ENCODE measurements around the gene POFUT1. TPM values are rescaled to one million over a fixed set of nuclear protein-coding genes. Genes with fewer than 3 reads are reported as not detected.
"Not testable (repeated sequence)": the region's sequence is repeated elsewhere in the genome, so short reads cannot be mapped to it uniquely, and the experiment has no call there.

POFUT1 gene
- total RNA-seq, 3 donors from 2014 or later: 85.6 to 113 (median 95.7) TPM

GRCh38 chr20:32193996-32194395 lies 13.7 kb upstream of the POFUT1 start:
- no peaks in the 10 kb centered on the region for H3K27me3 Mint-ChIP-seq (ENCODE audit: low read depth)
- ATAC-seq: no peak
- no peak overlapping the region for H3K4me3 Mint-ChIP-seq
- H3K9me3 Mint-ChIP-seq: no peaks in the 10 kb centered on the region
- peaks cover 39% of the 10 kb centered on the region for H3K4me1 Mint-ChIP-seq (ENCODE audit: low read depth)
- H3K36me3 Mint-ChIP-seq (ENCODE audit: insufficient read depth): peaks cover 43% of the 10 kb centered on the region
- no peak for DNase-seq

- ATAC-seq: no peak
- H3K4me1 Mint-ChIP-seq (ENCODE audit: low read depth): peaks cover 36% of the 10 kb centered on the region
- H3K9me3 Mint-ChIP-seq: no peaks in the 10 kb centered on the region
- no peak for DNase-seq
- no peaks in the 10 kb centered on the region for H3K27me3 Mint-ChIP-seq (ENCODE audit: low read depth)
- H3K36me3 Mint-ChIP-seq (ENCODE audit: insufficient read depth): peaks cover 50% of the 10 kb centered on the region
- H3K4me3 Mint-ChIP-seq: peak overlapping the region; percentile 13
These were observed 12.1 kb upstream of the POFUT1 start for GRCh38 chr20:32195581-32195980.

GRCh38 chr20:32196613-32197012 lies 11.1 kb upstream of the POFUT1 start:
- H3K9me3 Mint-ChIP-seq; H3K27me3 Mint-ChIP-seq (ENCODE audit: low read depth); DNase-seq; H3K4me3 Mint-ChIP-seq; ATAC-seq: not testable (repeated sequence)
- Mint-ChIP-seq H3K36me3 (ENCODE audit: insufficient read depth) (peaks cover 56% of the 10 kb centered on the region), H3K4me1 (ENCODE audit: low read depth) (peaks cover 36% of the 10 kb centered on the region)

- Mint-ChIP-seq H3K36me3 (ENCODE audit: insufficient read depth) (peaks cover 60% of the 10 kb centered on the region), H3K4me1 (ENCODE audit: low read depth) (peaks cover 37% of the 10 kb centered on the region)
- DNase-seq: not testable (repeated sequence)
These were observed 10.5 kb upstream of the POFUT1 start for GRCh38 chr20:32197136-32197535.

GRCh38 chr20:32199006-32199405 lies 8.7 kb upstream of the POFUT1 start:
- Mint-ChIP-seq H3K27me3 (ENCODE audit: low read depth) (no peaks in the 10 kb centered on the region), H3K4me1 (ENCODE audit: low read depth) (peaks cover 50% of the 10 kb centered on the region), H3K9me3 (no peaks in the 10 kb centered on the region), H3K36me3 (ENCODE audit: insufficient read depth) (peaks cover 66% of the 10 kb centered on the region), H3K4me3 (peak overlapping the region; percentile 1)
- no peak for ATAC-seq
- no peak for DNase-seq

More at GRCh38 chr20:32197136-32197535, 10.5 kb upstream of the POFUT1 start:
- H3K9me3 Mint-ChIP-seq; H3K27me3 Mint-ChIP-seq (ENCODE audit: low read depth); ATAC-seq; H3K4me3 Mint-ChIP-seq: not testable (repeated sequence)

GRCh38 chr20:32201296-32201976 lies 6.2 kb upstream of the POFUT1 start:
- H3K4me3 Mint-ChIP-seq: peak overlapping the region; percentile 99
- peaks cover 60% of the 10 kb centered on the region for H3K4me1 Mint-ChIP-seq (ENCODE audit: low read depth)
- ATAC-seq (no peak), DNase-seq (no peak)
- peaks cover 68% of the 10 kb centered on the region for H3K36me3 Mint-ChIP-seq (ENCODE audit: insufficient read depth)
- no peaks in the 10 kb centered on the region for H3K9me3 Mint-ChIP-seq
- no peaks in the 10 kb centered on the region for H3K27me3 Mint-ChIP-seq (ENCODE audit: low read depth)

GRCh38 chr20:32201977-32202363 lies 5.7 kb upstream of the POFUT1 start:
- H3K36me3 Mint-ChIP-seq (ENCODE audit: insufficient read depth): peaks cover 72% of the 10 kb centered on the region
- H3K27me3 Mint-ChIP-seq (ENCODE audit: low read depth): no peaks in the 10 kb centered on the region
- H3K4me1 Mint-ChIP-seq (ENCODE audit: low read depth): peaks cover 66% of the 10 kb centered on the region
- ATAC-seq (no peak), DNase-seq (no peak)
- H3K4me3 Mint-ChIP-seq: peak overlapping the region; percentile 99
- no peaks in the 10 kb centered on the region for H3K9me3 Mint-ChIP-seq

GRCh38 chr20:32203356-32204204 lies 4.1 kb upstream of the POFUT1 start:
- Mint-ChIP-seq H3K4me1 (ENCODE audit: low read depth) (peaks cover 63% of the 10 kb centered on the region), H3K36me3 (ENCODE audit: insufficient read depth) (peaks cover 63% of the 10 kb centered on the region), H3K27me3 (ENCODE audit: low read depth) (no peaks in the 10 kb centered on the region), H3K9me3 (no peaks in the 10 kb centered on the region), H3K4me3 (peak overlapping the region; percentile 99)
- ATAC-seq (peak; percentile 57 to 62), DNase-seq (no peak)

- peak; percentile 64 to 67 for ATAC-seq
- Mint-ChIP-seq H3K9me3 (no peaks in the 10 kb centered on the region), H3K27me3 (ENCODE audit: low read depth) (no peaks in the 10 kb centered on the region), H3K36me3 (ENCODE audit: insufficient read depth) (peaks cover 60% of the 10 kb centered on the region), H3K4me1 (ENCODE audit: low read depth) (peaks cover 62% of the 10 kb centered on the region), H3K4me3 (peak overlapping the region; percentile 99)
- peak; percentile 45 for DNase-seq
These were observed 3.2 kb upstream of the POFUT1 start for GRCh38 chr20:32204205-32205109.

- H3K4me1 Mint-ChIP-seq (ENCODE audit: low read depth): peaks cover 70% of the 10 kb centered on the region
- DNase-seq: no peak
- no peaks in the 10 kb centered on the region for H3K9me3 Mint-ChIP-seq
- peaks cover 61% of the 10 kb centered on the region for H3K36me3 Mint-ChIP-seq (ENCODE audit: insufficient read depth)
- H3K27me3 Mint-ChIP-seq (ENCODE audit: low read depth): no peaks in the 10 kb centered on the region
- no peak for ATAC-seq
- H3K4me3 Mint-ChIP-seq: peak overlapping the region; percentile 99
These were observed 2.4 kb upstream of the POFUT1 start for GRCh38 chr20:32205110-32205842.

- no peaks in the 10 kb centered on the region for H3K9me3 Mint-ChIP-seq
- no peak for DNase-seq
These were observed 1.6 kb upstream of the POFUT1 start for GRCh38 chr20:32205843-32206759.

GRCh38 chr20:32206760-32207625 lies 687 bp upstream of the POFUT1 start:
- Mint-ChIP-seq H3K9me3 (no peaks in the 10 kb centered on the region), H3K27me3 (ENCODE audit: low read depth) (no peaks in the 10 kb centered on the region), H3K36me3 (ENCODE audit: insufficient read depth) (peaks cover 67% of the 10 kb centered on the region), H3K4me3 (peak overlapping the region; percentile 99), H3K4me1 (ENCODE audit: low read depth) (peaks cover 74% of the 10 kb centered on the region)
- DNase-seq (no peak), ATAC-seq (peak; percentile 7 to 8)

More at GRCh38 chr20:32205843-32206759, 1.6 kb upstream of the POFUT1 start:
- Mint-ChIP-seq H3K27me3 (ENCODE audit: low read depth) (no peaks in the 10 kb centered on the region), H3K36me3 (ENCODE audit: insufficient read depth) (peaks cover 65% of the 10 kb centered on the region), H3K4me3 (peak overlapping the region; percentile 99), H3K4me1 (ENCODE audit: low read depth) (peaks cover 74% of the 10 kb centered on the region)
- no peak for ATAC-seq

All from activated T-cell treated with anti-CD3 and anti-CD28 coated beads, Interleukin-2, amount 50 U/mL, for 4 hours (primary cell).